K562 (cell line): Measurements from ENCODE around the gene SAP25. TPM values are rescaled to one million over a fixed set of nuclear protein-coding genes. Genes with fewer than 3 reads are reported as not detected.

Source experiments
- BRD4 ChIP-seq: fragments of 200-600 bp; sonication (generic); IDR thresholded peaks from 2 replicates; pipeline ENCODE4 v1.6.1; 2017; ENCODE audit warnings: inconsistent platforms
- GTF2F1 ChIP-seq: IDR thresholded peaks from 2 replicates; pipeline ENCODE4 v1.6.1; 2011; ENCODE audit warnings: low read depth, low read length, improper control_type of control experiment
- HNRNPH1 ChIP-seq: fragments of 200-400 bp; formaldehyde crosslinking; optimal IDR thresholded peaks from 2 replicates; pipeline ENCODE3; 2017; ENCODE audit warnings: low read depth, mild to moderate bottlenecking, low read length, moderate library complexity
- KHSRP ChIP-seq: fragments of 450-650 bp; IDR thresholded peaks from 2 replicates; pipeline ENCODE4 v1.6.1; 2017
- MAFF ChIP-seq: IDR thresholded peaks from 2 replicates; pipeline ENCODE4 v1.6.1; 2012; ENCODE audit warnings: low read length, improper control_type of control experiment
- MBD2 ChIP-seq: sonication (generic); IDR thresholded peaks from 2 replicates; pipeline ENCODE4 v1.6.1; 2016; ENCODE audit warnings: low read depth, borderline replicate concordance
- RB1 ChIP-seq: fragments of 450-650 bp; IDR thresholded peaks from 2 replicates; pipeline ENCODE4 v1.6.1; 2017; ENCODE audit warnings: low read depth, mild to moderate bottlenecking
- SIN3B ChIP-seq: fragments of 450-650 bp; IDR thresholded peaks from 2 replicates; pipeline ENCODE4 v1.6.1; 2017; ENCODE audit warnings: low read depth, mild to moderate bottlenecking, moderate library complexity
- polyA plus RNA-seq, 8 experiments: library from polyadenylated mRNA; depleted of rRNA in 4 of 8; stranded (reverse) in 5 of 8; unstranded in 3 of 8; fragments of >200 nt; fragmentation: Nextera tagmentation in 2 of 8; fragmentation: Illumina TruSeq in 1 of 8; extraction: Ambion mirVana in 2 of 8; extraction: Trizol in 1 of 8; gene quantifications; 2 replicates each; pipeline versions ENCODE4 v1.2.1 to v1.2.3, GENCODE V29; 2011 to 2014; ENCODE audit warnings: inconsistent platforms in 1 of 8, missing spikeins in 1 of 8
- total RNA-seq, 7 experiments: library from RNA; depleted of rRNA in 6 of 7; stranded (reverse); fragments of >200 nt in 6 of 7; fragmentation: Illumina TruSeq in 2 of 7; extraction: Trizol in 2 of 7; gene quantifications; 2 replicates each; pipeline versions ENCODE4 v1.2.1 to v1.2.3, GENCODE V29; 2011 to 2021; ENCODE audit warnings: low replicate concordance in 1 of 7
- TF ChIP-seq, protein P1 (sequence below): fragments of 450-650 bp; IDR thresholded peaks from 2 replicates; pipeline ENCODE4 v1.6.1; 2016; ENCODE audit warnings: mild to moderate bottlenecking, moderate library complexity
- TF ChIP-seq, protein P2 (sequence below): fragments of 450-650 bp; IDR thresholded peaks from 2 replicates; pipeline ENCODE4 v1.6.1; 2017; ENCODE audit warnings: antibody characterized with exemption, mild to moderate bottlenecking

The SAP25 gene
- total and polyA plus RNA-seq, 9 of the 15 experiments (the other 6 are each of a cell fraction or from before 2014, with no cell fraction given) = 0.13 to 5.3 (median 0.78) TPM; not detected in 1

- no peak for TF ChIP-seq MAFF
- TF ChIP-seq KHSRP = no peak
- no peak for TF ChIP-seq RB1
- TF ChIP-seq MBD2 = no peak; the same call in 1 of the 2 replicates
- TF ChIP-seq, protein P1, sequence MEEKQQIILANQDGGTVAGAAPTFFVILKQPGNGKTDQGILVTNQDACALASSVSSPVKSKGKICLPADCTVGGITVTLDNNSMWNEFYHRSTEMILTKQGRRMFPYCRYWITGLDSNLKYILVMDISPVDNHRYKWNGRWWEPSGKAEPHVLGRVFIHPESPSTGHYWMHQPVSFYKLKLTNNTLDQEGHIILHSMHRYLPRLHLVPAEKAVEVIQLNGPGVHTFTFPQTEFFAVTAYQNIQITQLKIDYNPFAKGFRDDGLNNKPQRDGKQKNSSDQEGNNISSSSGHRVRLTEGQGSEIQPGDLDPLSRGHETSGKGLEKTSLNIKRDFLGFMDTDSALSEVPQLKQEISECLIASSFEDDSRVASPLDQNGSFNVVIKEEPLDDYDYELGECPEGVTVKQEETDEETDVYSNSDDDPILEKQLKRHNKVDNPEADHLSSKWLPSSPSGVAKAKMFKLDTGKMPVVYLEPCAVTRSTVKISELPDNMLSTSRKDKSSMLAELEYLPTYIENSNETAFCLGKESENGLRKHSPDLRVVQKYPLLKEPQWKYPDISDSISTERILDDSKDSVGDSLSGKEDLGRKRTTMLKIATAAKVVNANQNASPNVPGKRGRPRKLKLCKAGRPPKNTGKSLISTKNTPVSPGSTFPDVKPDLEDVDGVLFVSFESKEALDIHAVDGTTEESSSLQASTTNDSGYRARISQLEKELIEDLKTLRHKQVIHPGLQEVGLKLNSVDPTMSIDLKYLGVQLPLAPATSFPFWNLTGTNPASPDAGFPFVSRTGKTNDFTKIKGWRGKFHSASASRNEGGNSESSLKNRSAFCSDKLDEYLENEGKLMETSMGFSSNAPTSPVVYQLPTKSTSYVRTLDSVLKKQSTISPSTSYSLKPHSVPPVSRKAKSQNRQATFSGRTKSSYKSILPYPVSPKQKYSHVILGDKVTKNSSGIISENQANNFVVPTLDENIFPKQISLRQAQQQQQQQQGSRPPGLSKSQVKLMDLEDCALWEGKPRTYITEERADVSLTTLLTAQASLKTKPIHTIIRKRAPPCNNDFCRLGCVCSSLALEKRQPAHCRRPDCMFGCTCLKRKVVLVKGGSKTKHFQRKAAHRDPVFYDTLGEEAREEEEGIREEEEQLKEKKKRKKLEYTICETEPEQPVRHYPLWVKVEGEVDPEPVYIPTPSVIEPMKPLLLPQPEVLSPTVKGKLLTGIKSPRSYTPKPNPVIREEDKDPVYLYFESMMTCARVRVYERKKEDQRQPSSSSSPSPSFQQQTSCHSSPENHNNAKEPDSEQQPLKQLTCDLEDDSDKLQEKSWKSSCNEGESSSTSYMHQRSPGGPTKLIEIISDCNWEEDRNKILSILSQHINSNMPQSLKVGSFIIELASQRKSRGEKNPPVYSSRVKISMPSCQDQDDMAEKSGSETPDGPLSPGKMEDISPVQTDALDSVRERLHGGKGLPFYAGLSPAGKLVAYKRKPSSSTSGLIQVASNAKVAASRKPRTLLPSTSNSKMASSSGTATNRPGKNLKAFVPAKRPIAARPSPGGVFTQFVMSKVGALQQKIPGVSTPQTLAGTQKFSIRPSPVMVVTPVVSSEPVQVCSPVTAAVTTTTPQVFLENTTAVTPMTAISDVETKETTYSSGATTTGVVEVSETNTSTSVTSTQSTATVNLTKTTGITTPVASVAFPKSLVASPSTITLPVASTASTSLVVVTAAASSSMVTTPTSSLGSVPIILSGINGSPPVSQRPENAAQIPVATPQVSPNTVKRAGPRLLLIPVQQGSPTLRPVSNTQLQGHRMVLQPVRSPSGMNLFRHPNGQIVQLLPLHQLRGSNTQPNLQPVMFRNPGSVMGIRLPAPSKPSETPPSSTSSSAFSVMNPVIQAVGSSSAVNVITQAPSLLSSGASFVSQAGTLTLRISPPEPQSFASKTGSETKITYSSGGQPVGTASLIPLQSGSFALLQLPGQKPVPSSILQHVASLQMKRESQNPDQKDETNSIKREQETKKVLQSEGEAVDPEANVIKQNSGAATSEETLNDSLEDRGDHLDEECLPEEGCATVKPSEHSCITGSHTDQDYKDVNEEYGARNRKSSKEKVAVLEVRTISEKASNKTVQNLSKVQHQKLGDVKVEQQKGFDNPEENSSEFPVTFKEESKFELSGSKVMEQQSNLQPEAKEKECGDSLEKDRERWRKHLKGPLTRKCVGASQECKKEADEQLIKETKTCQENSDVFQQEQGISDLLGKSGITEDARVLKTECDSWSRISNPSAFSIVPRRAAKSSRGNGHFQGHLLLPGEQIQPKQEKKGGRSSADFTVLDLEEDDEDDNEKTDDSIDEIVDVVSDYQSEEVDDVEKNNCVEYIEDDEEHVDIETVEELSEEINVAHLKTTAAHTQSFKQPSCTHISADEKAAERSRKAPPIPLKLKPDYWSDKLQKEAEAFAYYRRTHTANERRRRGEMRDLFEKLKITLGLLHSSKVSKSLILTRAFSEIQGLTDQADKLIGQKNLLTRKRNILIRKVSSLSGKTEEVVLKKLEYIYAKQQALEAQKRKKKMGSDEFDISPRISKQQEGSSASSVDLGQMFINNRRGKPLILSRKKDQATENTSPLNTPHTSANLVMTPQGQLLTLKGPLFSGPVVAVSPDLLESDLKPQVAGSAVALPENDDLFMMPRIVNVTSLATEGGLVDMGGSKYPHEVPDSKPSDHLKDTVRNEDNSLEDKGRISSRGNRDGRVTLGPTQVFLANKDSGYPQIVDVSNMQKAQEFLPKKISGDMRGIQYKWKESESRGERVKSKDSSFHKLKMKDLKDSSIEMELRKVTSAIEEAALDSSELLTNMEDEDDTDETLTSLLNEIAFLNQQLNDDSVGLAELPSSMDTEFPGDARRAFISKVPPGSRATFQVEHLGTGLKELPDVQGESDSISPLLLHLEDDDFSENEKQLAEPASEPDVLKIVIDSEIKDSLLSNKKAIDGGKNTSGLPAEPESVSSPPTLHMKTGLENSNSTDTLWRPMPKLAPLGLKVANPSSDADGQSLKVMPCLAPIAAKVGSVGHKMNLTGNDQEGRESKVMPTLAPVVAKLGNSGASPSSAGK = no peak
- TF ChIP-seq SIN3B = peak; percentile 42; the same call in 1 of the 2 replicates
- TF ChIP-seq GTF2F1 = no peak
- TF ChIP-seq HNRNPH1 = no peak
- TF ChIP-seq, protein P2, sequence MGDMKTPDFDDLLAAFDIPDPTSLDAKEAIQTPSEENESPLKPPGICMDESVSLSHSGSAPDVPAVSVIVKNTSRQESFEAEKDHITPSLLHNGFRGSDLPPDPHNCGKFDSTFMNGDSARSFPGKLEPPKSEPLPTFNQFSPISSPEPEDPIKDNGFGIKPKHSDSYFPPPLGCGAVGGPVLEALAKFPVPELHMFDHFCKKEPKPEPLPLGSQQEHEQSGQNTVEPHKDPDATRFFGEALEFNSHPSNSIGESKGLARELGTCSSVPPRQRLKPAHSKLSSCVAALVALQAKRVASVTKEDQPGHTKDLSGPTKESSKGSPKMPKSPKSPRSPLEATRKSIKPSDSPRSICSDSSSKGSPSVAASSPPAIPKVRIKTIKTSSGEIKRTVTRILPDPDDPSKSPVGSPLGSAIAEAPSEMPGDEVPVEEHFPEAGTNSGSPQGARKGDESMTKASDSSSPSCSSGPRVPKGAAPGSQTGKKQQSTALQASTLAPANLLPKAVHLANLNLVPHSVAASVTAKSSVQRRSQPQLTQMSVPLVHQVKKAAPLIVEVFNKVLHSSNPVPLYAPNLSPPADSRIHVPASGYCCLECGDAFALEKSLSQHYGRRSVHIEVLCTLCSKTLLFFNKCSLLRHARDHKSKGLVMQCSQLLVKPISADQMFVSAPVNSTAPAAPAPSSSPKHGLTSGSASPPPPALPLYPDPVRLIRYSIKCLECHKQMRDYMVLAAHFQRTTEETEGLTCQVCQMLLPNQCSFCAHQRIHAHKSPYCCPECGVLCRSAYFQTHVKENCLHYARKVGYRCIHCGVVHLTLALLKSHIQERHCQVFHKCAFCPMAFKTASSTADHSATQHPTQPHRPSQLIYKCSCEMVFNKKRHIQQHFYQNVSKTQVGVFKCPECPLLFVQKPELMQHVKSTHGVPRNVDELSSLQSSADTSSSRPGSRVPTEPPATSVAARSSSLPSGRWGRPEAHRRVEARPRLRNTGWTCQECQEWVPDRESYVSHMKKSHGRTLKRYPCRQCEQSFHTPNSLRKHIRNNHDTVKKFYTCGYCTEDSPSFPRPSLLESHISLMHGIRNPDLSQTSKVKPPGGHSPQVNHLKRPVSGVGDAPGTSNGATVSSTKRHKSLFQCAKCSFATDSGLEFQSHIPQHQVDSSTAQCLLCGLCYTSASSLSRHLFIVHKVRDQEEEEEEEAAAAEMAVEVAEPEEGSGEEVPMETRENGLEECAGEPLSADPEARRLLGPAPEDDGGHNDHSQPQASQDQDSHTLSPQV = no peak
- no peak for TF ChIP-seq BRD4
Observed at GRCh38 chr7:100584683-100585510, 11.2 kb upstream of the SAP25 start (continued).
